Colonic mucosa (tissue), 4 donors: ENCODE data around the gene DNAJC30. TPM values are rescaled to one million over a fixed set of nuclear protein-coding genes. Genes with fewer than 3 reads are reported as not detected.

Experiments
- DNase-seq: peaks from one replicate; pipeline ENCODE4 v3.0.0-alpha.2; 2020
- H3K27ac ChIP-seq: fragments of 200-600 bp; one replicate; pipeline ENCODE4 v1.8.0; 2021
- H3K27me3 ChIP-seq: fragments of 200-600 bp; one replicate; pipeline ENCODE4 v1.8.0; 2021
- H3K36me3 ChIP-seq: fragments of 200-600 bp; one replicate; pipeline ENCODE4 v1.8.0; 2021
- H3K4me1 ChIP-seq: fragments of 200-600 bp; one replicate; pipeline ENCODE4 v1.8.0; 2021; ENCODE audit warnings: mild to moderate bottlenecking
- H3K4me3 ChIP-seq: fragments of 200-600 bp; one replicate; pipeline ENCODE4 v1.8.0; 2021
- H3K9ac ChIP-seq, 2 donors: one replicate each; pipeline ENCODE4 v1.7.0; 2013; ENCODE audit warnings: control low read depth in 2 of 2, low read depth in 2 of 2, low read length in 2 of 2
- H3K9me3 ChIP-seq: fragments of 200-600 bp; one replicate; pipeline ENCODE4 v1.8.0; 2021
- intact Hi-C: fragments of 100-400 bp; cut with DNase I; formaldehyde crosslinking; loops from one replicate; pipeline ENCODE4 v1.14.1; 2022
- total RNA-seq, 2 donors: library from RNA; stranded (reverse); fragmentation: NEBNext Ultra II Directional in 1 of 2; extraction: Animal tissue kit (Norgen Biotek cat#: 25700) in 1 of 2; gene quantifications; one replicate each; pipeline ENCODE4 v1.2.1, GENCODE V29; 2021
- TF ChIP-seq, protein P1 (sequence below): fragments of 200-600 bp; IDR thresholded peaks from one replicate; pipeline ENCODE4 v1.8.0; 2022; ENCODE audit warnings: antibody characterized with exemption, mild to moderate bottlenecking
- donor health status: healthy.
- donor health status: DM: no; HTN: no; CAD: no.
- donor health status: DM: no; HTN: no; CAD: no.

The DNAJC30 gene
- total RNA-seq, 2 donors from 2014 or later, result 9.7 to 15.1 TPM

DNA sequence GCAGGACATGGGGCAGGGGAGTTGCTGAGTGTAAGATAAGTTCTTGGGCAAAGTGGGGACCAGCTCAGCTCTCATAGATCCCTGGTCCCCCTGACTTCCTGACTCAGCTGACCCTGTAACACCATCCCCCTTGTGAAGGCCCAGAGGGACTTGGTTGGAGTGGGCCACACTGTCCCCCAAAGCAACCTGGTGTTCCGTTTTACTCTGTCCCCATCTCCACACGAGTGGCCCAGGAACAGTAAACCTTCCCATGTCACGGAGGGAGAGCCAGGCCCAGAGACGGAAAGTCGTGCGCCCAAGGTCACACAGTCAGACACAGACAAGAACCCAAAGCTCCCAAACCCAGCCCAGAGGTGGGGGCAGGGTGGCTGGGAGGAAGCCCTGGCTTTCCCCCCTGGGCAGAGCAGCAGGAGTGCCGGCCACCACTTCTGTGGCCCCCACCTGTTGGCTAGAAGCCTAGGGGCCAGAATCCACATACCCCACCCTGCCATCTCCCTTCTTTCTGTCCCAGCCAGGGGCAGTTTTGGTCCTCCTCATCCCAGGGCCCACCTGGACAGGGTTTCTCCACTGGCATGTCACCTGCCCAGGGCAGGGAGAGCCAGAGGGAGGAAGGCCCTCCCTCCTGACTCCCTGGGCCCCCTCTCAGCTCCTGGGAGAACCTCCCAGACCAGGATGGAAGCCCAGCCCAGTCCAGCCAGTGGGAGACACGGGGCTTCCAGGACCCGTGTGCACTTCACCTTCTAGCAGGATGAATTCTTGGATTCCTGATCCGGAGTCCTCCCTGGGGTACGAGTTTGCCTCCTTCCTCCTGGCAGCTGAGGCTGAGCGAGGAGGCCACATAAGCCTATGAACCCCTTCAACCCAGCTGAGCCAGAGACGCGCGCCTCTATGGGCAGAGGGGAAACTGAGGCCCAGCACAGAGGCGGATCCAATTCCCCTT is 36.2 kb downstream of the DNAJC30 start:
- TF ChIP-seq, protein P1, sequence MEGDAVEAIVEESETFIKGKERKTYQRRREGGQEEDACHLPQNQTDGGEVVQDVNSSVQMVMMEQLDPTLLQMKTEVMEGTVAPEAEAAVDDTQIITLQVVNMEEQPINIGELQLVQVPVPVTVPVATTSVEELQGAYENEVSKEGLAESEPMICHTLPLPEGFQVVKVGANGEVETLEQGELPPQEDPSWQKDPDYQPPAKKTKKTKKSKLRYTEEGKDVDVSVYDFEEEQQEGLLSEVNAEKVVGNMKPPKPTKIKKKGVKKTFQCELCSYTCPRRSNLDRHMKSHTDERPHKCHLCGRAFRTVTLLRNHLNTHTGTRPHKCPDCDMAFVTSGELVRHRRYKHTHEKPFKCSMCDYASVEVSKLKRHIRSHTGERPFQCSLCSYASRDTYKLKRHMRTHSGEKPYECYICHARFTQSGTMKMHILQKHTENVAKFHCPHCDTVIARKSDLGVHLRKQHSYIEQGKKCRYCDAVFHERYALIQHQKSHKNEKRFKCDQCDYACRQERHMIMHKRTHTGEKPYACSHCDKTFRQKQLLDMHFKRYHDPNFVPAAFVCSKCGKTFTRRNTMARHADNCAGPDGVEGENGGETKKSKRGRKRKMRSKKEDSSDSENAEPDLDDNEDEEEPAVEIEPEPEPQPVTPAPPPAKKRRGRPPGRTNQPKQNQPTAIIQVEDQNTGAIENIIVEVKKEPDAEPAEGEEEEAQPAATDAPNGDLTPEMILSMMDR, result no peak
- Histone ChIP-seq H3K9ac (no peak overlapping the region), H3K4me1 (no peaks in the 10 kb centered on the region), H3K4me3 (no peak overlapping the region), H3K36me3 (no peaks in the 10 kb centered on the region), H3K27me3 (peaks cover 3% of the 10 kb centered on the region), H3K27ac (no peak overlapping the region), H3K9me3 (no peaks in the 10 kb centered on the region)
- intact Hi-C loops, result no loop called here
- no peak for DNase-seq

DNA sequence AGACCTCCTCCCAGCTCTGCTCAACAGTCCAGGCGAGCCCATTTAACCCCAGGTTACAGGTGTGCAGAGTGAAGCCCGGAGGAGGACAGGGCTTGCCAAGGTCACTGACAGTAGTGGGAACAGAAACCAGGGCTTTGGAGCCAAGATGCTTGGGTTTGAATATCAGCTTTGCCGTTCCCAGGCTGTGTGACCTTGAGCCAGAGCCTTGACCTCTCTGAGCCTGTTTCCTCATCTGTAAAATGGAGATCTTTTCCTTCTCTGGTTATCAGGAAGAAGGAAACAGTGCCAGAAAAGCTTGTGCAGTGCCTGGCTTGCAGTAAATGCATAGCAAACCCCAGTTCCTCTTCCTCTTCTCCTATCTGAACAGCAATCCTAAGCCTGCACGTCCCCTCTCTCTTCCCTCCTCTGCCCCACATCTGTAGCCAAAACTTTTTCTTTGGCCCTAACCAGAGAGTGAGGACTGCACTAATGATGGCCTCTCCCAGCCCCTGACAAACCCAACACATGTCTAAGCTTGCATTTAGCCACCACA is 37.5 kb downstream of the DNAJC30 start:
- Histone ChIP-seq H3K27me3 (peaks cover 3% of the 10 kb centered on the region), H3K4me1 (no peaks in the 10 kb centered on the region), H3K9me3 (no peaks in the 10 kb centered on the region), H3K9ac (no peak overlapping the region), H3K27ac (no peak overlapping the region), H3K36me3 (no peaks in the 10 kb centered on the region), H3K4me3 (no peak overlapping the region)
- intact Hi-C loops, result no loop called here
- TF ChIP-seq, protein P1, result no peak
- no peak for DNase-seq

- Histone ChIP-seq H3K27me3 (peaks cover 3% of the 10 kb centered on the region), H3K36me3 (no peaks in the 10 kb centered on the region), H3K4me3 (no peak overlapping the region), H3K9me3 (no peaks in the 10 kb centered on the region), H3K4me1 (no peaks in the 10 kb centered on the region), H3K9ac (no peak overlapping the region), H3K27ac (no peak overlapping the region)
- intact Hi-C loops, result no loop called here
- DNase-seq, result no peak
- TF ChIP-seq, protein P1, result no peak
Measured at GRCh38 chr7:73644688-73645286, 38.5 kb downstream of the DNAJC30 start.

DNA sequence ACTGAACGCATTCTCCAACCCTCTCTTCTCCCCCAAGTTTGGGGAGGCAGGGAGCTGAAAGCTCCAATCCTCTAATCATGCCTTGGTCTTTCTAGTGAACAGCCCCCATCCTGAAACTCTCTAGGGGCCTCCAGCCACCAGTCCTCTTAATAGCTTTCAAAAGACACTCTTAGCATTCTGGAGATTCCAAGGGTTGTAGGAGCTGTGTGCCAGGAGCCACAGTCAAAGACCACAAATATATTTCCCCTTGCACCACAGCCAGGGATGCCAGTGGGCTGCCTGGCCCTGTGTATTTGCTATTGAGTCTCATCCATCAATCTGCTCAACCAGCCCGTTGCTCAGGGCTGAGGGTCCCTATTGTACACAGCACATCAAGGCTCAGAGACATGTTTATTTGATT is 40.4 kb downstream of the DNAJC30 start:
- TF ChIP-seq, protein P1, result no peak
- intact Hi-C loops, result no loop called here
- peaks cover under 1% of the 10 kb centered on the region for H3K27me3 ChIP-seq

GRCh38 chr7:73638911-73639310 is 44.3 kb downstream of the DNAJC30 start:
- H3K36me3 ChIP-seq, result no peaks in the 10 kb centered on the region
- intact Hi-C loops, result no loop called here

More for the DNA sequence above, 40.4 kb downstream of the DNAJC30 start:
- DNase-seq, result no peak
- no peak overlapping the region for H3K4me3 ChIP-seq
- no peaks in the 10 kb centered on the region for H3K4me1 ChIP-seq
- H3K9me3 ChIP-seq, result no peaks in the 10 kb centered on the region
- no peak overlapping the region for H3K27ac ChIP-seq
- H3K9ac ChIP-seq, result no peak overlapping the region
- H3K36me3 ChIP-seq, result no peaks in the 10 kb centered on the region

More at GRCh38 chr7:73638911-73639310, 44.3 kb downstream of the DNAJC30 start:
- H3K27me3 ChIP-seq, result no peaks in the 10 kb centered on the region
- no peaks in the 10 kb centered on the region for H3K9me3 ChIP-seq
- H3K27ac ChIP-seq, result no peak overlapping the region
- no peaks in the 10 kb centered on the region for H3K4me1 ChIP-seq
- H3K9ac ChIP-seq, result no peak overlapping the region
- no peak overlapping the region for H3K4me3 ChIP-seq
- no peak for DNase-seq
- TF ChIP-seq, protein P1, result no peak
